K562 (cell line): ENCODE data around the gene EML2. TPM values are rescaled to one million over a fixed set of nuclear protein-coding genes. Genes with fewer than 3 reads are reported as not detected.

ENCODE experiments used
- ATAC-seq: fragments of 200-7000 bp; cut with Tn5 transposase; 3 replicates; pipeline ENCODE4 v1.9.1; 2020; ENCODE audit warnings: moderate library complexity
- BruUV-seq: library from RNA; stranded (reverse); fragments of 400-500 nt; replicated peaks from 2 replicates; lab custom pipeline; 2021; lab: Mats Ljungman, UMichigan
- CTCF ChIA-PET: fragments of 300-600 bp; formaldehyde crosslinking; extraction: SDS; loops from one replicate; lab custom pipeline; 2021; ENCODE audit warnings: low intra/inter-chr PET ratio; lab: Yijun Ruan, JAX
- POLR2A ChIA-PET: fragments of 300-600, 350-650 bp; sonication (Branson Sonifier 250); formaldehyde crosslinking; extraction: SDS; loops from one replicate; lab custom pipeline; 2021; ENCODE audit warnings: antibody characterized with exemption, inconsistent platforms; lab: Yijun Ruan, JAX
- DNase-seq, 4 experiments: peaks; one replicate each; pipeline versions ENCODE4 v3.0.0 to v3.0.0-alpha.2; 2011 to 2018; ENCODE audit warnings: low spot score in 3 of 4, mixed read lengths in 3 of 4; ENCODE audit errors: extremely low read depth in 1 of 4
- FAIRE-seq: peaks from 2 replicates; lab custom pipeline; 2011; peaks lifted over from hg19 to GRCh38; lab: Jason Lieb, UNC
- H2AFZ ChIP-seq: 2 replicates; pipeline ENCODE4 v1.6.0; 2011; ENCODE audit warnings: low read depth, low read length, control low read depth, inconsistent platforms
- H3K27ac ChIP-seq: fragments of 200-600 bp; 3 replicates; pipeline ENCODE4 v1.8.0; 2011; ENCODE audit warnings: low read depth, mild to moderate bottlenecking, control low read depth, inconsistent platforms, low read length, moderate library complexity, mixed read lengths; ENCODE audit errors: extremely low read depth
- H3K27me3 ChIP-seq, 2 experiments: fragments of 300-600 bp in 1 of 2; 2 replicates in 1 of 2; 3 replicates in 1 of 2; pipeline versions ENCODE4 v1.6.0 to v1.8.0; 2011; ENCODE audit warnings: inconsistent platforms in 2 of 2, low read length in 2 of 2, mild to moderate bottlenecking in 1 of 2, mixed read lengths in 1 of 2, moderate library complexity in 1 of 2; ENCODE audit not compliant: control insufficient read depth in 2 of 2, insufficient read depth in 2 of 2
- H3K36me3 ChIP-seq: fragments of 300-600 bp; 3 replicates; pipeline ENCODE4 v1.8.0; 2011; ENCODE audit warnings: mild to moderate bottlenecking, low read length, inconsistent platforms; ENCODE audit not compliant: control insufficient read depth, insufficient read depth
- H3K4me1 ChIP-seq, 2 experiments: fragments of 200-600 bp in 1 of 2; replicated peaks in 1 of 2; 2 replicates in 1 of 2; 3 replicates in 1 of 2; pipeline versions ENCODE4 v1.5.1 to v1.8.0; 2011; ENCODE audit warnings: inconsistent platforms in 2 of 2, low read length in 2 of 2, mild to moderate bottlenecking in 1 of 2, mixed read lengths in 1 of 2, moderate library complexity in 1 of 2; ENCODE audit not compliant: control insufficient read depth in 2 of 2, insufficient read depth in 2 of 2
- H3K4me2 ChIP-seq: 2 replicates; pipeline ENCODE4 v1.6.1; 2011; ENCODE audit warnings: low read length, control low read depth, inconsistent platforms, mixed read lengths; ENCODE audit not compliant: insufficient read depth
- H3K4me3 ChIP-seq: fragments of 200-600 bp; sonication (generic), shearing (Covaris generic); 2 replicates; pipeline ENCODE4 v1.5.1; 2016; ENCODE audit warnings: control low read depth, inconsistent platforms
- H3K79me2 ChIP-seq: fragments of 200-600 bp; 3 replicates; pipeline ENCODE4 v1.8.0; 2011; ENCODE audit warnings: low read length, inconsistent platforms; ENCODE audit not compliant: control insufficient read depth, insufficient read depth
- H3K9ac ChIP-seq, 2 experiments: 2 replicates each; pipeline versions ENCODE4 v1.6.0 to v1.6.1; 2011; ENCODE audit warnings: low read depth in 2 of 2, low read length in 2 of 2, control low read depth in 1 of 2, inconsistent platforms in 1 of 2, mild to moderate bottlenecking in 1 of 2, mixed read lengths in 1 of 2; ENCODE audit not compliant: insufficient read depth in 1 of 2
- H3K9me1 ChIP-seq: one replicate; pipeline ENCODE4 v1.6.0; 2011; ENCODE audit warnings: inconsistent platforms, mild to moderate bottlenecking, low read length, moderate library complexity; ENCODE audit not compliant: control insufficient read depth, insufficient read depth
- H3K9me3 ChIP-seq: replicated peaks from 2 replicates; pipeline ENCODE4 v1.5.1; 2011; ENCODE audit warnings: low read depth, low read length, inconsistent platforms; ENCODE audit not compliant: control insufficient read depth, insufficient read depth
- H4K20me1 ChIP-seq: replicated peaks from 2 replicates; pipeline ENCODE4 v1.6.1; 2011; ENCODE audit warnings: low read length, inconsistent platforms, mixed read lengths; ENCODE audit not compliant: control insufficient read depth, insufficient read depth
- BHLHE40 ChIP-seq: IDR thresholded peaks from 2 replicates; pipeline ENCODE4 v1.6.1; 2011; ENCODE audit warnings: low read length, improper control_type of control experiment
- CAMTA2 ChIP-seq: fragments of 250-450 bp; sonication (Bioruptor Pico); conservative IDR thresholded peaks from 2 replicates; pipeline ENCODE4 v1.5.1; 2022
- CBX5 ChIP-seq: IDR thresholded peaks from 2 replicates; pipeline ENCODE4 v1.6.1; 2014; ENCODE audit warnings: low read depth, borderline replicate concordance
- CBX8 ChIP-seq: fragments of 200-600 bp; sonication (generic); IDR thresholded peaks from 2 replicates; pipeline ENCODE4 v1.6.1; 2012; ENCODE audit warnings: borderline replicate concordance, mixed run types, low read depth, mild to moderate bottlenecking, moderate library complexity, mixed read lengths, low read length, control low read depth, inconsistent platforms; ENCODE audit not compliant: poor library complexity, severe bottlenecking; ENCODE audit errors: extremely low read depth
- CREBBP ChIP-seq: IDR thresholded peaks from one replicate; pipeline ENCODE4 v1.6.1; 2012; ENCODE audit warnings: low read depth, mild to moderate bottlenecking, control low read depth, inconsistent platforms, low read length
- HMG20A ChIP-seq: fragments of 450-650 bp; formaldehyde crosslinking; conservative IDR thresholded peaks from 2 replicates; pipeline ENCODE4 v1.4.0; 2020; ENCODE audit warnings: mild to moderate bottlenecking, mixed read lengths
- KLF6 ChIP-seq: fragments of 250-450 bp; sonication (Bioruptor Pico); IDR thresholded peaks from 2 replicates; pipeline ENCODE4 v1.4.0; 2020; ENCODE audit warnings: mild to moderate bottlenecking, moderate library complexity, borderline replicate concordance
- MEIS2 ChIP-seq: fragments of 450-650 bp; IDR thresholded peaks from 2 replicates; pipeline ENCODE4 v1.6.1; 2014; ENCODE audit warnings: mild to moderate bottlenecking; ENCODE audit not compliant: partially characterized antibody
- POLR2B ChIP-seq: fragments of 450-650 bp; IDR thresholded peaks from 2 replicates; pipeline ENCODE4 v1.6.1; 2018; ENCODE audit warnings: low read depth; ENCODE audit not compliant: partially characterized antibody
- PRMT5 ChIP-seq: sonication (generic); formaldehyde crosslinking; IDR thresholded peaks from 2 replicates; pipeline ENCODE4 v1.5.0; 2020; ENCODE audit warnings: missing genetic modification reagents
- SRSF7 ChIP-seq: fragments of 200-400 bp; formaldehyde crosslinking; optimal IDR thresholded peaks from 2 replicates; pipeline ENCODE3; 2017; ENCODE audit warnings: mild to moderate bottlenecking, low read depth, low read length
- STAG1 ChIP-seq: sonication (generic); formaldehyde crosslinking; IDR thresholded peaks from 2 replicates; pipeline ENCODE4 v1.5.0; 2020; ENCODE audit warnings: missing genetic modification reagents, borderline replicate concordance
- YY1 ChIP-seq, 3 experiments: IDR thresholded peaks; 2 replicates each; pipeline ENCODE4 v1.6.1; 2011; ENCODE audit warnings: low read length in 2 of 3, mild to moderate bottlenecking in 2 of 3, moderate library complexity in 2 of 3, borderline replicate concordance in 1 of 3, control low read depth in 1 of 3, low read depth in 1 of 3; ENCODE audit not compliant: insufficient read depth in 3 of 3, insufficient replicate concordance in 2 of 3, control insufficient read depth in 1 of 3, insufficient read length in 1 of 3; ENCODE audit errors: extremely low read depth in 1 of 3
- ZBTB12 ChIP-seq: fragments of 250-450 bp; sonication (Bioruptor Pico); IDR thresholded peaks from 2 replicates; pipeline ENCODE4 v1.4.0; 2020
- ZBTB5 ChIP-seq: fragments of 450-650 bp; IDR thresholded peaks from 2 replicates; pipeline ENCODE4 v1.6.1; 2017; ENCODE audit warnings: antibody characterized with exemption
- ZNF174 ChIP-seq: fragments of 250-450 bp; sonication (Bioruptor Pico); IDR thresholded peaks from 2 replicates; pipeline ENCODE4 v1.4.0; 2020; ENCODE audit warnings: mild to moderate bottlenecking
- ZNF324 ChIP-seq: fragments of 250-450 bp; sonication (Bioruptor Pico); IDR thresholded peaks from 2 replicates; pipeline ENCODE4 v1.4.0; 2020; ENCODE audit warnings: mild to moderate bottlenecking
- ZNF41 ChIP-seq: fragments of 250-450 bp; sonication (Bioruptor Pico); conservative IDR thresholded peaks from 2 replicates; pipeline ENCODE4 v1.4.0; 2020; ENCODE audit warnings: mild to moderate bottlenecking
- WGBS: fragments of 100-300 bp; shearing (Covaris generic); methylation state at CpG from one replicate; pipeline ENCODE4 v1.1.6; 2016; ENCODE audit warnings: low coverage, mixed read lengths; ENCODE audit not compliant: insufficient coverage; ENCODE audit errors: missing lambda C conversion rate; 5-methylcytosine and 5-hydroxymethylcytosine counted together
- in situ Hi-C: fragments of 300-500 bp; cut with MboI; formaldehyde crosslinking; loops from 4 replicates; pipeline ENCODE4 v1.15.0; 2018; ENCODE audit warnings: inconsistent platforms, mixed read lengths
- intact Hi-C: fragments of 100-400 bp; cut with micrococcal nuclease; formaldehyde crosslinking; loops from 2 replicates; pipeline ENCODE4 v1.14.2; 2022
- polyA plus RNA-seq, 8 experiments: library from polyadenylated mRNA; depleted of rRNA in 4 of 8; stranded (reverse) in 5 of 8; unstranded in 3 of 8; fragments of >200 nt; fragmentation: Nextera tagmentation in 2 of 8; fragmentation: Illumina TruSeq in 1 of 8; extraction: Ambion mirVana in 2 of 8; extraction: Trizol in 1 of 8; gene quantifications; 2 replicates each; pipeline versions ENCODE4 v1.2.1 to v1.2.3, GENCODE V29; 2011 to 2014; ENCODE audit warnings: inconsistent platforms in 1 of 8, missing spikeins in 1 of 8
- total RNA-seq, 7 experiments: library from RNA; depleted of rRNA in 6 of 7; stranded (reverse); fragments of >200 nt in 6 of 7; fragmentation: Illumina TruSeq in 2 of 7; extraction: Trizol in 2 of 7; gene quantifications; 2 replicates each; pipeline versions ENCODE4 v1.2.1 to v1.2.3, GENCODE V29; 2011 to 2021; ENCODE audit warnings: low replicate concordance in 1 of 7

EML2 gene
- total and polyA plus RNA-seq, 9 of the 15 experiments (the other 6 are each of a cell fraction or from before 2014, with no cell fraction given): 2.6 to 69.6 (median 24.8) TPM

GRCh38 chr19:45571457-45572220 is 67.6 kb downstream of the EML2 start:
- H3K27me3 ChIP-seq: no peaks in the 10 kb centered on the region
- ATAC-seq (no peak), DNase-seq (no peak), FAIRE-seq (peak; percentile 32)
- BruUV-seq: no TSS peak
- in situ Hi-C loops: no loop called here
- H3K4me2 ChIP-seq: no peak overlapping the region
- WGBS: 82% methylated on average over 8 of the region's 8 CpGs
- CTCF ChIA-PET: no interaction called here
- H3K36me3 ChIP-seq: peaks cover 12% of the 10 kb centered on the region; the same call in 1 of the 3 replicates
- intact Hi-C loops: no loop called here
- H3K27ac ChIP-seq: no peak overlapping the region
- no peaks in the 10 kb centered on the region for H4K20me1 ChIP-seq
- no peaks in the 10 kb centered on the region for H3K9me3 ChIP-seq
- no peak overlapping the region for H3K9ac ChIP-seq
- POLR2A ChIA-PET: interaction anchor here (0.9 kb wide), 1 partner anchor 51 kb away, joined by 4 read pairs; no protein-coding TSS in a partner anchor
- peaks cover 48% of the 10 kb centered on the region for H3K79me2 ChIP-seq
- peaks cover 0 to 2% of the 10 kb centered on the region in 2 experiments; a peak in 1 of 5 replicates for H3K4me1 ChIP-seq
- H3K4me3 ChIP-seq: no peak overlapping the region
- H3K9me1 ChIP-seq: no peaks in the 10 kb centered on the region
- no peak overlapping the region for H2AFZ ChIP-seq
- no peak for TF ChIP-seq SRSF7
- TF ChIP-seq ZNF324: no peak
- TF ChIP-seq YY1 (IDR thresholded peaks at IDR 0.05; ENCODE audit: borderline replicate concordance in 1 of 3, control insufficient read depth in 1 of 3, extremely low read depth in 1 of 3, insufficient read depth in 3 of 3, insufficient read length in 1 of 3, insufficient replicate concordance in 2 of 3, low read depth in 1 of 3, low read length in 2 of 3): peak in 1 of 3 experiments; percentile 29
- no peak for TF ChIP-seq ZBTB12 (CRISPR knock-in tag)
- TF ChIP-seq KLF6: no peak
- TF ChIP-seq ZBTB5: no peak
- TF ChIP-seq CAMTA2 (CRISPR knock-in tag): no peak
- TF ChIP-seq ZNF174: no peak
- TF ChIP-seq CBX8: no peak
- no peak for TF ChIP-seq PRMT5 (CRISPR knock-in tag)
- TF ChIP-seq CBX5: no peak
- no peak for TF ChIP-seq STAG1 (CRISPR knock-in tag)
- no peak for TF ChIP-seq MEIS2
- peak; percentile 94 for TF ChIP-seq ZNF41 (CRISPR knock-in tag)
- no peak for TF ChIP-seq CREBBP
- TF ChIP-seq POLR2B: no peak
- no peak for TF ChIP-seq HMG20A (CRISPR knock-in tag)
- TF ChIP-seq BHLHE40: no peak
